GM19023 (cell line): ENCODE measurements around the gene YBX2.

Experiments used
- ATAC-seq: cut with Tn5 transposase; IDR thresholded peaks from one replicate; pipeline ENCODE4 v1.9.1; 2021; ENCODE audit warnings: mild to moderate bottlenecking, moderate library complexity; ENCODE audit not compliant: unreplicated experiment

The YBX2 gene

DNA sequence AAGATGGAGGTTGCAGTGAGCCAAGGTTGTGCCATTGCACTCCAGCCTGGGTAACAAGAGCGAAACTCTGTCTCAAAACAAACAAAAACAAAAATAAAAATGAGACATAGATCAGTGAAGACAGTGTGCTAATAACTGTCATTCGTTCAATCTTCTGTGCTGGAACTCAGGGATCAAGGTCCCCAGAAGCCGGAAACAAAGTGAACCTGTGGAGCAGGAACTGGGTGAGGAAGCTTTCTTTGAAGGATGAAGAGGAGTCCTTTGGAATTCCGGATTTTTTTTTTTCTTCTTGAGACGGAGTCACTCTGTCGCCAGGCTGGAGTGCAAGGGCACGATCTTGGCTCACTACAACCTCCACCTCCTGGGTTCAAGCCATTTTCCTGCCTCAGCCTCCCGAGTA, 15.0 kb downstream of the YBX2 start:
- ATAC-seq = no peak

DNA sequence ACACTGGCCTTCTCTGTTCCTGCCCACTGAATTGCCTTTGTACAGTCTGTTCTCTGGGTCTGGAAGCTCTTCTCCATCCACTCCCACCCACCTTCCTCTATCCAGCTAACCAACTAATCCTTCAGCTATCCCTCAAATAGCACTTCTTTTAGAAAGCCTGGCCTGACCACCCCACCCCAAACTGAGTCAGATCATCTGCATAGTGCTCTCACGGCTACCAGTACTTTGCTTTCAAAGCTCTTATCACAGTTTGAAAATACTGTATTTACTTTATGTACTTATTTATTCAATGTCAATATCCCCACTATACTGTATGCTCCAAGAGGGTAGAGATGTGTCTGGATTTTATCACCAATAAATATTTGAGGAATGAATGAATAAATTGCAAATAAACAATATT, 27.7 kb downstream of the YBX2 start:
- no peak for ATAC-seq

DNA sequence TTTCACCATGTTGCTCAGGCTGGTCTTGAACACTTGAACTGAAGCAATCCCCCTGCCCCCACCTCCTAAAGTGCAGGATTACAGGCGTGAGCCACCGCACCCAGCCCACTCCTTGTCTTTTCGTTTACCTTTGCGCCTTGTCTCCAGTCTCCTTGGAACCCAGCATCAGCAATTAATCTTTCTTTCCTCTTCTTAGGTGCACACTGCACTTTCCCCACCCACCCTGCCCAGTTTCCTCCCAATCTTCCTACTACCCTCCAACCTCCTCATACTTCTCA, 30.7 kb downstream of the YBX2 start:
- no peak for ATAC-seq

DNA sequence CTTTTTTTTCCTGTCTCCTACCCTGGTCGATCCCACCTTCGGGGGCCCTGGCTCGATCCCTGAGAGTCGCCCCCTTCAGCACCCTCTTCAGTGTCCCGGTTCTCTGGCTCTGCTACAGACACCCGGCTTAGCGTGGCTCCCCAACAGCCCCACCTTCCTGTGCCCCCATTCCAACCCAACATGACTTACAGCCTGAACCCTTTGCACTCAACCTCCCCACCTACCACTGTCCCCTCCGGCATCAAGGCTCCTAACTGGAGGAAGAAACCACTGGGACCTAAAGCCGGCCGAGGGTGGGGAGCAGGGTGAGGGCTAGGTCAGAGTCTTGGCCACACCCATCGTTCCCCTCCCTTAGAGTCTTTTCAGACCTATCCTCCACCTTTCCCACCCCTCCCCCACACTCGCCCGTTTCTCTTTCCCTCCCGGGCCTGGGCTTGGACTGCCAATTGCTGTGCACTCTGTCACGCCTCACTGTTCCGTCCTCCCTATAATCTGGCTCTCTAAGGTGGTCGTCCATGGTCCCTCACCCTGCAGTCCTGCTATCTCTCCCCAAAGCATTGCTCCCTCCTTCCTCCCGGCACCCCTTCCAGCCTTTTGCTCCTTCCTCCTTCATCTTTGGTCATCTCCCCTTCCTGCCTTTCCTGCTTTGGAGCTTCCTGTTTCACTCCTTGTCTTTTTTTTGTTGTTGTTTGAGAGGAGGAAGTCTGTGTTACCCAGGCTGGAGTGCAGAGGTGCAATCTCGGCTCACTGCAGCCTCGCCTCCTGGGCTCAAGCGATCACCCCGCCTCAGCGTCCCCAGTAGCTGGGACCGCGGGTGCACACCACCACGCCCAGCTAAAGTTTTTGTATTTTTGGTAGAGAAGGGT, 31.3 kb downstream of the YBX2 start:
- ATAC-seq = no peak

DNA sequence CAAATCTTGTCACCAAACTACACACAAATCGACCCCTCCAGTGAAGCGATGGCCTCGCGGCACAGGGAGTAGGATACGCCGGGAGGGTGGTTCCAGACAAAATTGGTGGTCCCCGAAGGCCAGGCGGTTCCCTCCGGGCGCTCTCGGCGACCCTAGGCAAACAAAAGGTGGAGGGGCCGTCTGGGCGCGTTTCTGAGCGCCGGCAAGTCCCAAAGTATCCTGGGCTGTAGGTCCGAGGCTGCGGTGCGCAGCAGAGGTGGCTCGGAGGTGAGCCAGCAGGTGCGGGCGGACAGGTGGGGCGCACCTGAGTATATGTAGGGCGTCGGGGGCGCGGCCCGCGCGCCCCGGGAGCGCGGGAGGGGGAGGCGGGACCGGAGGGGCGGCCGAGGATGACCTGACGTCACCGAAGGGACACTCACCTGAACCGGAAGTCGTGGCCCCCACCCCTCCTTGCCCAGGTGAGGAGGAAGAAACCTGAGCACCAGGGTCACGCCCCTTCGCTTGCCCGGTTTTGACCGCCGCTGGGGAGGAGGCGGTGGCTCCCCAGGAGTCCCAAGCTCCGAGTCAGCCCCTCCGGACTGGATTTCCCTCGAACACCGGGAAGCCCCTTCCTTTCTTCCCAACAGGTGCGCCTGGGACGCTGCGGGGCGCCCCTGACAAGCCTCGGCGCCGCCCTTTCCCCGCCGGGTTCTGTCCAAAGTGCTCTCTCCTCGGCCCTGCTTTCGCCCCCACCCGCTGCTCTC, 32.1 kb downstream of the YBX2 start, which contains the start of gene CLDN7:
CLDN7 (minus strand) TSS at position 287 of the 743 bp plus-strand sequence. CDS start 435 bp downstream, outside the sequence.
- ATAC-seq = no peak

DNA sequence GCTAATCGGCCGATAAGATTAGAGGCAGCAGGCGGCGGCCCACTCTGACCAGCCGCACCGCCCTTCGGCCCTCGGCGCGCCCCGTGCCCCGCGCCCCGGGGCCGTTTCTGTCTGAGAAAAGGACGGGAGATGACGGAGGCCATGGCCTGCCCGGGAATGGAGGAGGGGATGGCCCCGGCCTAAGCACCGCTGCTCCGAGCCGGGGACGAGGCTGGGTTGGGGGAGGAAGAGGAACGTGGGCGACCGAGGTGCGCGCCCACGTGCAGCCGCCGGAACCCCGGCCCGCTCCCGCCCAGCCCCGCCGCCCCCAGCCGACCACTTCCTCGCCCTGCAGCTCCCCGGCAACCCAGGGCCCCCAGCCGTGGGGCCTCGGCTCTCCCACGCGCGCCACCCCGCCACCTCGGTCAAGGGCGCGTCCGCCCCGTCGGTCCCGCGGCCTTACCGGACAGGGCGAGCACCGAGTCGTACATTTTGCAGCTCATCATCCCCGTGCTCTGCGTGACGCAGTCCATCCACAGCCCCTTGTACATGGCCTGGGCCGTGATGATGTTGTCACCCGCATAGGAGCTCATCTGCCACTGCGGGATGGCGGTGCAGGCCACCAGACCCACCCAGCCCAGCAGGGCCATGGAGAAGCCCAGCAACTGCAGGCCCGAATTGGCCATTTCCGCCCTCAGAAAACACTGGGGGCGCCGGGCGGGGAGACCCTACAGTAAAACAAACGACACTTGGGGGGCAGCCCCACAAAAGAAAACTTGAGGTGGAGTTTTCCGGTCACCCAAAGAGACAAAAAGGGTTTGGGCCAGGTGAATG, 32.9 kb downstream of the YBX2 start:
- no peak for ATAC-seq

DNA sequence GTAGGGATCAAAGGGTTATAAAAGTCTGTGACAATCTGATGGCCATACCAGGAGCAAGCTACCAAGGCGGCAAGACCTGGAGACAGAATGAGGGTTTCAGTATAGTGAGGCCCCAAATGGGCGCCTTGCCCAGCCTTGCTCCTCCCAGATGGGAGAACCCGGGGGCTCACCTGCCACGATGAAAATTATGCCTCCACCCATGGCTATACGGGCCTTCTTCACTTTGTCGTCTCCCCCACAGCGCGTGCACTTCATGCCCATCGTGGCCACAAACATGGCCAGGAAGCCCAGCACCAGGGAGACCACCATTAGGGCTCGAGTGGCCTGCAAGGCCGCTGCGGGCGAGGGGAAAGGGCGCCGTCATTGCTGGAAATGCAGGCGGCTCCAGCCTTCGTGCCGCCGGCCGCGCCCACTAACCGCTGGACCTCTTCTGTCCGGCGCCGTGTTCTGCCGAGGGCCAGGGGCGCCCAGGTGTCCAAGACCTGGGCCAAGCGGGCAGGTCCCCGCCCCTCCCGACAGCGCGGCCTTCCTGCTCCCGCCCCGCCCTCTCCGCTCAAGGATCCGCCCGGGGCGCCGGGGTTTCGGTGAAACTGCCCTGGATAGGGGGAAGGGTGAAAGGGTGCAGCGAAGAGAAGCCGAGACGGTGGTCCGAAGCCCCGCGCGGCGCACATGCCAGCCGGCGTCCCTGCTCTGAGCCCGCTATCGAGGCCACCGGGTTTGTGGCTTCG, 33.6 kb downstream of the YBX2 start:
- no peak for ATAC-seq

DNA sequence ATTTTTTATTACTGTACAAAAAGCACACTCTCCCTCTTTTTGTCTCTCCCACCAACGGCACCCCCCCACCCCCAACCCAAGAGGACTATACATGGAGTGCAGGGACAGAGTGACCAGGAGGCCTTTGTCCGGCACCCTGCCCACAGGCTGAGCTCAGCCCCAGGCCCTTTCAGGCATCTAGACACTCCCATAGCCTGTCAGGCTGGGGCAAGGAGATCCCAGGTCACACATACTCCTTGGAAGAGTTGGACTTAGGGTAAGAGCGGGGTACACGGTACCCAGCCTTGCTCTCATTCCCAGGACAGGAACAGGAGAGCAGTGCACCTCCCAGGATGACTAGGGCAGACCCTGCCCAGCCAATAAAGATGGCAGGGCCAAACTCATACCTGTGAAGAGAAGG, 34.3 kb downstream of the YBX2 start:
- no peak for ATAC-seq

DNA sequence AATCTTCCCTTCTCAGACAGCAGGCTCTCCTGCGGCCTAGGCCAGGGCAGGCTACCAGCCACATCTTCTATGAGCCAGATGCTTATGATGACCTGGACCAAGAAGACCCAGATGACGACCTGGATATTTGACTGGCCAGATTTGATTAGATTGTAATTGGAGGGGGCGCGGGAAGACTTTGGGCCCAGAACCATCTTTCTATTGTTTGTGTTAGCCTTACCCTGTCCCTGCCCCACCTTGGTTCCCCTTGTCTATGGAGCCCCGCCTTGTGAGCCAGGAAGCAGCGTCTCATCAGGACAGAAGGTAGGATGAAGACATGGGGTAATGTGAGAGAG, 34.9 kb downstream of the YBX2 start:
- no peak for ATAC-seq

DNA sequence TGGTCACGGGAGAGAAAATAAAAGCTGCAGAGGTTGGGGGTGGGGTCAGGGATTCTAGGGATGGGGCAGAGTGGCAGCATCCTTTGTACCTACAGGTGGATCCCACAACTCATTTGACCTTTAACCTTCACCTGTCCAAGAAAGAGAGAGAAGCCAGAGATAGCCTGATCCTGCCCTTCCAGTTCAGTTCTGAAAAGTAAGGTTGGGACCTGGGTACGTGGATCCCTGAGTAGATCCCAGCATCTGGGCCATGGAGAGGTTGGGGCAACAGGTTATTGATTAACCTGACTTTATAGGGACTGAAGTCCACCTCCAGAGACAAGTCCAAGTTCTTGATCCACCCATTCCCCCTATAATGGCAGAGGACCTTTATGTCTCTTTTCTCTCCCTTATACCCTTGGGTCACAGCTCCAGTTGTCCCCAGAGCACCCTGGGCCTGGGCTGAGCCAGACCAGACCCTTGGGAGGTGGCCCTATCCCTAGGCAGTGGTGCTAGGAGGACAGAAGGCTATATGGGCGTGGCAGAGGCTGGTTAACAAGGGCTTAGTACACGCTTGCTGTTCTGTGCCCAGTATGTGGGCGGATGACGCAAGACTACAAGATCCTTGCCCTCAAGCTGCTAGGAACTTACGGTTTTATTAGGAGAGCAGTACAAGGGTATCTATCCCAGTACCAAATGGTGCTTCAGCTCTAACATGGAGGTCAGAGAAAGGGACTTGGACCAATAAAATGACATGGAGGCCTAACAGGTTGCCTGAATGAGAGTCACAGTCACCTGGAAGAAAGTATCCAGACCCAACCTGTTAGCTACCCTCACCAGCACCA, 35.5 kb downstream of the YBX2 start:
- no peak for ATAC-seq

DNA sequence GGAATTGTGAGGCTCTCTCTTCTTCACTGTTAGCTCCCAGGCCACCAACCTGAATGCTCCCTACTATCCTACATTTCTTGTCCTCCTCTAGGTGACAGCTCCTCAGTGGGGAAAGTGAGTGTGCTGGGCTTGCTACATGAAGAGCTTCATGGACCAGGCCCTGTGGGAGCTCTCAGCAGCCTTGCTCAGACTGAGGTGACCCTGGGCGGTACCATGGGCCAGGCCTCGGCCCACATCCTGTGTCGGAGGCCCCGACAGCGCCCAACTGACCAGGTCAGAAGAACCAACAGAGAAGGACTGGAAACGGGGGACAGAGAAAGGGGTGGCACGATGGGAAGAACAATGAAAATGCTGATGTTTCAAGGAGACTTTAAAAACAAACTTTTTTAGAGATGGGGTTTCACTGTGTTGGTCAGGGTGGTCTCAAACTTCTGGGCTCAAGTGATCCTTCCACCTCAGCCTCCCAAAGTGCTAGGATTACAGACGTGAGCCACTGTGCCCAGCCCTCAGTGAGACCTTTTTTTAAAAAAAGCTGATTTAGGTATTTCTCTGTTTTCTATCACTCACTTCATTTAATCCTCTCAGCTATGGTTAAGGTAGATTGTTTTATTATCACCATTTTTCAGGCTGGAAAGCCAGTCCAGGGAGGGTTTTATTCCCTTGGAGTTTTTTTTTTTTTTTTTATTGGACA, 37.5 kb downstream of the YBX2 start:
- no peak for ATAC-seq

DNA sequence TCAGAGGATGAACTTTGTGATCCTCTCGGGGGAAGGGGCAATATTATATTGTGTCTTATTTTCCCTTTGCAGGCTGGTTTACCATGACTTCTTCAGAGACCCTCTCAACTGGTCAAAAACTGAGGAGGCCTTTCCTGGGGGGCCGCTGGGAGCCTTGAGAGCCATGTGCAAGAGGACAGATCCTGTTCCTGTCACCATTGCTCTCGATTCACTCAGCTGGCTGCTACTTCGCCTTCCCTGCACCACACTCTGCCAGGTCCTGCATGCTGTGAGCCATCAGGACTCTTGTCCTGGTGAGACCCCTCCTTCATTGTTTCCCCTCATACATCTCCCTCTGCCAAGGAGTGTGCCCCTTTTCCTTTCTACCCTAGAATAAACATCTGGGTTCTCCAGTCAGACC, 39.9 kb downstream of the YBX2 start:
- ATAC-seq = no peak

DNA sequence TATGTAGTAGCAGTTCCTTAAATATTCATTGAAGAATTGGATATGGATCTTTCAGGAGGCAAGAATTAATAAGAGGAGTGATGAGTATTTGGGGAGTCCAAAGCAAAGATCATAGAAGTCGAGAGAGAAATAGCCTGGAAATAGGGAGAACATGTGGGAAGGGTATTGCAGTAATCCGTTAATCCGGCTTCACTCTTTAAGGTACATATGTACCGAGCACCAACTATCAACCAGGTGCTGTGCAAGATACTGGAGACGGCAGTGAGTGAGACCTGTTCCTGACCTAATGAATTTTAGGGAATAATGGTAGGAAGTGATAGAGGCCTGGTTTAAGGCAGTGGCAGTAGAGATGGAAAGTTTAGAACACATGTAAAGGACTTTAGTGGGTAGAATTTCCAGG, 41.4 kb downstream of the YBX2 start:
- no peak for ATAC-seq

DNA sequence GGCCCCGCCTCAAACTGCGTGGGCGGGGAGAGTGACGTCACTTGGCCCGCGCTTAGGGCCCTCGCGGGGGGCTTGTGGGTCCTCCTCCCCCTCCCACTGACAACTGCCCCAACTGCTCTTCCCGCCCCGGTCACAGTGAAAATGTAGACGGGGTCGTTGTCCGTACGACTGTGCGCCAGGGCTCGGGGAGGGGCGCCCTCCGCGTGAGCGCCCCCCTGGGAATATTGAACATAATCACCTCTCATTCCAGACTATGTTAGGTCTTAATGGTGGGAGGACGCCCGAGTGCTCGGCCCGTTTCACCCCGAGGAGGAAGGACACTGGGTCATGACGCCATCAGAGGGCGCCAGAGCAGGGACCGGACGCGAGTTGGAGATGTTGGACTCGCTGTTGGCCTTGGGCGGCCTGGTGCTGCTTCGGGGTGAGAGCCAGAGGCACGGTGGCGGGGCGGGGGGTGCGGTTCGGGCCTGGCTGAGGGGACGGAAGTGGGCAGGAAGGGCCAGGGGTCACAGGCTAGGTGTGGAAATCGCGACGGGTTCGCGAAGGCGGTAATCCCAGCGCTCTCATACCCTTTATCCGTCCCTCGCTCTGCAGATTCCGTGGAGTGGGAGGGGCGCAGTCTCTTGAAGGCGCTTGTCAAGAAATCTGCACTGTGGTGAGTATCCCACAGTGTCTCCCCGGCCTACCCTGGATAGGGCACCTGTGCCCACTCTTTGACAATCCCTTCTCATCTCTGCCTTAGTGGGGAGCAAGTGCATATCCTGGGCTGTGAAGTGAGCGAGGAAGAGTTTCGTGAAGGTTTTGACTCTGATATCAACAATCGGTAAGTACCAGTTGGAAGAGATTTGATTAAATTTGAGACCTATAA, 42.0 kb downstream of the YBX2 start, which contains the start of gene ELP5:
ELP5 (plus strand) TSS at position 40 of the 868 bp plus-strand sequence; CDS start at position 376, 336 bp downstream.
- peak; percentile 60 for ATAC-seq

DNA sequence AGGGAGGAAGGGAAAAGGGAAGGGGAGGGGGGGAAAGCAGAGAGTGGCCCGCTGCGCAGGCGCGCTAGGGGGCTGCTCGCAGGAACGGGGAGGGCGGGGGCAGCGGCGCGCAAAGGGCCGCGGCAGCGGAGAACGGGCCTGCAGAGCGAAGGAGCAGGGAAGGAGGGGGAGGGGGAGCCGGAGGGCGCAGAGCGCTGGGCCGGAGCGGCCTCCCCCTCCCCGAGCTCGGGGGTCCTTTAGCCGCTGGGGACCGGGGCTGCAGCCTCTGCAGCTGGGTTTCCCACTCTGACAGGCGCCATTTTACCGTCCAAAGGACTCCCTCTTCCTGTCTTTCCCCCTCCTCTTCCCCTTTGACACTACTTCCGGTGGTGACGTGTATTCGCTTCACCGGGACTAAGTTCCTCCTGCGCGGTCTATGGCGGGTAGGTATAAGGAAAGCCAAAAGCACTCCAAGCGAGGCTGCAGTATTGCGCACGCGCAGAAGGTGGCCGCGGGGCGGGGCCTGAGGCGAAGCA, 42.7 kb downstream of the YBX2 start, which contains the start of gene CTDNEP1:
CTDNEP1 (minus strand) TSS at position 74 of the 515 bp plus-strand sequence. CDS start 438 bp downstream, outside the sequence.
- ATAC-seq = peak; percentile 84

DNA sequence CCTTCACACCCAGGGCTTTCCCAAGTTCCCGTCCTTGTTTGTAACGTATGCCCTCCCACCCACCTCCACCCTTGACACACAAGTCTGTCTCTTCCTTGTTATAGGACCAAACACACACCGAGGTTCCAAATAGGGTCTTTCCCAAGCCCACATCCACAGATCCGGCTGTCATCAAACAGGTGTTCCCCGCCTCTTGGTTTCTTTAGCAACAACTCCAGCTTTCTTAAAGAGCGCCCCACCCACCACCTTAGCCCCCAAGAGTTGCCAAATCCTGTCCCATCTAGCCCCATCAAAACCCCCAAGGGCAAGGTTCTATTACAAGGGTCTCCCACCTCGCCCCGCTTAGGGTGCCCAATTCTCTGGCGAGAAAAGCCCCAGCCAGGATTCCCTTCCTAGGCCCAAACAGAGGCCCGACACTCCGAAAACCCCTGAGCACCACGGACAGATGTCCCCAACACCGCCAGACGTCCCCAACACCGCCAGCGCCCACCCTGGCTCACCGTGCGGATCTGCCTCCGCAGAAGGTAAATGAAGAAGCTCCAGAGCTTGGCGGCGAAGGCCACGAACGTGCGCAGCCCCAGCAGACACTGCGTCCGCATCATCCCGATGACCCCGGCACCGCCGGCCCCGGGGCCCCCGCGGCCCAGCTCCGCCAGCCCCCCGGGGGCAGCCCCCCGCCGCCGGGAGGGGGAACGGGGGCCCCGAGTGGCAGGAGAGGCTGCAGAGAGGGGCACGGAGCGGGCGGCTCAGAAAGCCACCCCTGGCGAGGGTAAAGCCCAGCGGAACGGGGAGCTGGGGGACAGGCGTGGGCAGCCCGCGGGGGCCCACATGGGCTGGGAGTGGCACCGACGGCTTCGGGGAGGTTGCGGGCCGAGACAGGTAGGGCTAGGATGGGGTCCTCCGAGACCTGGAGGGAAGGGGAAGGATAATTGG, 43.5 kb downstream of the YBX2 start:
- no peak for ATAC-seq

DNA sequence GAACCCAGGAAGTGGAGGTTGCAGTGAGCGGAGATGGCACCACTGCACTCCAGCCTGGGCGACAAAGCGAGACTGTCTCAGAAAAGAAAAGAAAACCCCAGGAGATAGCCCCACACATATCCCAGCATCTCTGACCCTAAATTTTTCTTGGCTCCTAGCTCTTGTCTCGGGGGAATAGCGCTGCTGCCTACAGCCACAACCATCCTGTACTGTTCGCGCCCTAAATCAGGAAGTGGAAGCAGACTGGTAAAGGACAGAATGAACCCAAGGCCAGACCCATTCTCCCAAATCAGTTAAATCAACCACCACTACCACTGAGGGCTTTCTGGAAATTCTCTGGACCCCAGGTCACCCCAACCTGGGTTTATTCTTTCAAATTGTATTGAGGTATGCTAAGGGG, 44.6 kb downstream of the YBX2 start:
- no peak for ATAC-seq
